ENCODE measurements around the gene SKIC2.

SKIC2 gene

GRCh38 chr6:31965700-31966099, 6.7 kb downstream of the SKIC2 start:
- FAIRE-seq (no peak), DNase-seq (ENCODE audit: insufficient read length, low spot score) (no peak)
- TF ChIP-seq CTCF (IDR thresholded peaks at IDR 0.05; ENCODE audit: insufficient read depth, missing control alignments), result no peak

DNA sequence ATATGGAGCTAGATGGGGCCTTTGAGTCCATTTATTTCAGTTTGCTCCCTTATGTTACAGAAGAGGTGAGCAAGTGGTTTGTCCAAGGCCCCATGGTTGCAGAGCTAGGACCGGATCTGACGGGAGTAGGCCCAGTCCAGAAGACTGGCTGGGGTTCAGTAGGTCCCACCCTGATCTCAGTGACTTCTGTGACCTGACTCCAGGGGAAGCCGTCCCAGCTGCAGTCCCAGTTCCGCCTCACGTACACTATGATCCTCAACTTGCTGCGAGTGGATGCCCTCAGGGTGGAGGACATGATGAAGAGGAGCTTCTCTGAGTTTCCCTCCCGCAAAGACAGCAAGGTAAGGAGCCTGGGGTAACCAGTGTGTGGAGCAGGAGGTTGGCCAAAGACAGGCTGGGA, 7.5 kb downstream of the SKIC2 start:
- no peak for FAIRE-seq
- TF ChIP-seq CTCF (IDR thresholded peaks at IDR 0.05; ENCODE audit: insufficient read depth, missing control alignments), result no peak
- no peak for DNase-seq (ENCODE audit: insufficient read length, low spot score)

GRCh38 chr6:31966997-31967925, 8.3 kb downstream of the SKIC2 start:
- FAIRE-seq (no peak), DNase-seq (ENCODE audit: insufficient read length, low spot score) (no peak)
- TF ChIP-seq CTCF (IDR thresholded peaks at IDR 0.05; ENCODE audit: insufficient read depth, missing control alignments), result no peak

DNA sequence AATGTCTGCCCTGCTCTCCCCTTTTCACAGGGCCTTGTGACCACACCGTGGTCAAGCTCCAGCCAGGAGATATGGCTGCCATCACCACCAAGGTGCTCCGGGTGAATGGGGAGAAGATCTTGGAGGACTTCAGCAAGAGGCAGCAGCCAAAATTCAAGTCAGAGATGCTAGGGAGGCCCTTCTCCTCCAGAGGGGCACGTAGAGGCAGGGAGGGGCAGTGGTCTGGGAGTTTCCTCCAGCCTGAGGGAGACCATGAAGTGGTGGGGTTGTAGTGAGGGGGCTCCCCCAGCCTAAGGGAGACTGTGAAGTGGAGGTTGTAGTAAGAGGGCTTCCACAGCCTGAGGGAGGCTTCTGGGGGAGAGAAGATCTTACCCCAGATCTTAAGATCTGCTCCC, 8.9 kb downstream of the SKIC2 start:
- no peak for TF ChIP-seq CTCF (IDR thresholded peaks at IDR 0.05; ENCODE audit: insufficient read depth, missing control alignments)
- DNase-seq (ENCODE audit: insufficient read length, low spot score) (no peak), FAIRE-seq (no peak)

- no peak for DNase-seq (ENCODE audit: insufficient read length, low spot score)
- no peak for FAIRE-seq
- no peak for TF ChIP-seq CTCF (IDR thresholded peaks at IDR 0.05; ENCODE audit: insufficient read depth, missing control alignments)
These were observed 9.4 kb downstream of the SKIC2 start for GRCh38 chr6:31968326-31968725.

GRCh38 chr6:31968791-31969711, 10.1 kb downstream of the SKIC2 start:
- no peak for TF ChIP-seq CTCF (IDR thresholded peaks at IDR 0.05; ENCODE audit: insufficient read depth, missing control alignments)
- no peak for FAIRE-seq
- DNase-seq (ENCODE audit: insufficient read length, low spot score), result no peak
